Bronchial epithelial cell (primary cell): ENCODE data around the gene LSAMP. TPM values are rescaled to one million over a fixed set of nuclear protein-coding genes. Genes with fewer than 3 reads are reported as not detected.

Experiments used
- DNase-seq: peaks from one replicate; pipeline ENCODE4 v3.0.0-alpha.2; 2010; ENCODE audit warnings: low read depth
- FAIRE-seq: peaks from 2 replicates; lab custom pipeline; 2011; peaks lifted over from hg19 to GRCh38; lab: Jason Lieb, UNC
- H3K27me3 ChIP-seq: 2 replicates; pipeline ENCODE4 v1.5.1; 2011; ENCODE audit warnings: low read length; ENCODE audit not compliant: control insufficient read depth, insufficient read depth
- H3K36me3 ChIP-seq: 2 replicates; pipeline ENCODE4 v1.5.1; 2011; ENCODE audit warnings: low read length; ENCODE audit not compliant: control insufficient read depth, insufficient read depth
- H3K4me3 ChIP-seq: 2 replicates; pipeline ENCODE4 v1.5.1; 2011; ENCODE audit warnings: mild to moderate bottlenecking, low read depth, low read length, control low read depth
- CTCF ChIP-seq: IDR thresholded peaks from 2 replicates; pipeline ENCODE4 v1.5.1; 2011; ENCODE audit warnings: mild to moderate bottlenecking, moderate library complexity, low read length, control low read depth, inconsistent platforms; ENCODE audit not compliant: insufficient read depth, severe bottlenecking
- total RNA-seq: library from RNA; depleted of rRNA; stranded (reverse); fragments of >200 nt; gene quantifications from 2 replicates; pipeline ENCODE4 v1.2.1, GENCODE V29; 2014

LSAMP gene
- total RNA-seq, 1 donor from 2014 or later: 0.26 TPM

DNA sequence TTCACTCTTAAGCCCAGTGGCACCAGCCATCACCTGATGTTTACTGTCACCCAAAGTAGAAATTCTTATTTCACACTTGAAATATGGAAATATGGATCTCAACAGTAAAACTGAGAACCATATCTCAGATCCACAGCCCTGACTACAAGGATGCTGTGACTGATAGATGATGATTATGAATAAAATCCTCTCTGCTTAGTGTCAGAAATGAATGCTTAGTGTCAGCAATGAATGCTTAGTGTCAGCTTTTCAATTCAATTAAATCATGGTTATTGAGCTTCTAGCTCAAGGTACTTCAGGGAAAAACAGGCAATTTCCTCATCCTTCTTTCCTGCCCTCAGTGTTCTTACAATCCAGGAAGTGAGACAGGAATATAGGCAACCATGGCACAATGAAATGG, 392.3 kb downstream of the LSAMP start:
- no peak for DNase-seq
- H3K27me3 ChIP-seq: no peaks in the 10 kb centered on the region
- FAIRE-seq: no peak
- no peaks in the 10 kb centered on the region for H3K36me3 ChIP-seq
- no peak for TF ChIP-seq CTCF
- no peak overlapping the region for H3K4me3 ChIP-seq

- H3K27me3 ChIP-seq: no peaks in the 10 kb centered on the region
These were observed 392.7 kb downstream of the LSAMP start for GRCh38 chr3:116052602-116053001.

GRCh38 chr3:116051586-116051985, 393.7 kb downstream of the LSAMP start:
- TF ChIP-seq CTCF: no peak
- H3K36me3 ChIP-seq: no peaks in the 10 kb centered on the region
- no peaks in the 10 kb centered on the region for H3K27me3 ChIP-seq
- DNase-seq (no peak), FAIRE-seq (no peak)
- no peak overlapping the region for H3K4me3 ChIP-seq

More at GRCh38 chr3:116052602-116053001, 392.7 kb downstream of the LSAMP start:
- H3K36me3 ChIP-seq: no peaks in the 10 kb centered on the region
- DNase-seq: no peak
- H3K4me3 ChIP-seq: no peak overlapping the region
- TF ChIP-seq CTCF: no peak
- FAIRE-seq: no peak

DNA sequence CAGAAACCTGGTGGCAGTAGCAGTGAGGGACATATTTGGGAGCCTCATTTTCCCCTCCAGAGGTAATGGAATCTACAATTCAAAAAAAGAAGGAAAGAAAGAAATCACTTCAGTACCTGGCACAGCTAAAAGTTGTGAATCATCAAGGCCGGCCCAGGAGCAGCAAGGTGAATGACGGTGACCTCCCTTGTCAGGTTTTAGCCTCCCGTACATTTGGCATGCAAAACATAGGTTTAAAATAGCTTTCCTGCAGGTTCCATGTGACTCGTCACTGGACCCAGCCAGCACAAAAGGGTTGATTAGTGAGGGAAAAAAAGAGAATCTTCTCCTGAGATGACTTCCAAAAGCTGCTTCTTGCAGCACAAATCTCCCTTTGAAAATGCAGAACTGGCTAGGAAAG, 394.2 kb downstream of the LSAMP start:
- TF ChIP-seq CTCF: no peak
- no peak for FAIRE-seq
- Histone ChIP-seq H3K36me3 (no peaks in the 10 kb centered on the region), H3K27me3 (no peaks in the 10 kb centered on the region), H3K4me3 (no peak overlapping the region)
- DNase-seq: no peak

DNA sequence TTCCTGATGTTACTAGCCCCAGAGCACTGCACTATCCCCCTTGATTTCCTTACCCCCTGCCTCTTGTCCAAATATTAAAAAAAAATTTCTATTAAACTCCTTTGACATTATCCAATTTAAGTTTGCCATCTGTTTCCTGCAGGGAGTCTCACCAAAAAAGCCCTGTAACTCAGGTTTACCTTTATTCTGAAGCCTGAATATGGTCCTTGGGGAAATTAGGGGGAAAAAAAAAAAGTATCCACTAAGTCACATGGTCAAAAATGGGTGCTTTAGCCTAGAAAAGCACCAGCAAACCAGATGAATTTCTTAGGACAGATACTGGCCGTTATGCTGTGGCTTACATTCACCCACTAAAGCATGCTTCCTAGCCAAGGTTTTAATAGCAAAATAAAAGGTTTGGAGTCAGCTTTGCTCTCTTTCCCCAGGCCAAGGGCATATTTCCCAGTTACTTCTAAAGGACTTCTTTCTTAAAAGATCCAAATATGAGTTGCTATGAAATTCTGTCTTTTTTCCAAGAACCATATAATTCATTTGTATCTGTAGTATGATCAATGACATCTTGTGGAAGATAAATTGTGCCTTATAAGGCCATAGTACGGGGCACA, 394.9 kb downstream of the LSAMP start:
- no peak for TF ChIP-seq CTCF
- H3K4me3 ChIP-seq: no peak overlapping the region
- FAIRE-seq: no peak
- H3K27me3 ChIP-seq: no peaks in the 10 kb centered on the region
- DNase-seq: no peak
- H3K36me3 ChIP-seq: no peaks in the 10 kb centered on the region

DNA sequence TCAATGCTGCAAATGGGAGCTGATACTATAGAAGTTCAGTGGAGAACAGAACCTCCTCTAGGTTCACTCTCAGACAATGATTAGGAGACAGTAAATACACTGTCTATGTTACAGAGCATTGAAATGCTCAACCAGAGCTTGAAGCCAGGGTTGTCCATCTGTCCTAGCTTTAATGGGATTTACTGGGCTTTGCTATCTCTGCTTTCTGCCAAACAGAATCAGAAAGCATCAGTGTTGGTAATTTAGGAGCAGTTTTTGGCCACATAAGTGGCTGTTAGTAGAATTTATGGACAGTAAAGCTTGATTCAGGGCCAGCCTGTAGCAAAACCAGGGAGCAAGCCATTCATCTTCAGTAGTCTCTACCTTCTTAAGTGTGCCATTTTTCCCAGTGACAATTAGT, 396.3 kb downstream of the LSAMP start:
- no peak for DNase-seq
- TF ChIP-seq CTCF: no peak
- no peak for FAIRE-seq
- Histone ChIP-seq H3K36me3 (no peaks in the 10 kb centered on the region), H3K4me3 (no peak overlapping the region), H3K27me3 (no peaks in the 10 kb centered on the region)
